Measurements from ENCODE around the gene TIMM23.
A peak's percentile ranks its signal among the peaks of the same experiment; 100 is the strongest.

Gene TIMM23

DNA sequence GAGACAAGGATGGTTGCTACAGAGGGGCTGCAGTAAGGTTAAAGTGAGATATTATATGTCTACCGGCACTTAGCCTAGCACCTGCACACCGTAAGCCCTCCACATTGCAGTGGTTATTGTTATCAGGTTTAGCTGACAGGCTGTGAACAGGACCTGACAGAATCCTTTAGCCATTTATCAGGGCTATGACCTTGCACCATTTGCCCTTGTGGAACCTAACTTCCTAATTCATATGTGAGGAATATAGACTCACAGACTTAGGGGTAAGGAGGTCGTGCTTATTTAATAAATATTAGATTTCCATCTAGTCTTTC lies 48.0 kb downstream of the TIMM23 start:
- no peak overlapping the region for H2AFZ ChIP-seq (ENCODE audit: low read depth, low read length)

DNA sequence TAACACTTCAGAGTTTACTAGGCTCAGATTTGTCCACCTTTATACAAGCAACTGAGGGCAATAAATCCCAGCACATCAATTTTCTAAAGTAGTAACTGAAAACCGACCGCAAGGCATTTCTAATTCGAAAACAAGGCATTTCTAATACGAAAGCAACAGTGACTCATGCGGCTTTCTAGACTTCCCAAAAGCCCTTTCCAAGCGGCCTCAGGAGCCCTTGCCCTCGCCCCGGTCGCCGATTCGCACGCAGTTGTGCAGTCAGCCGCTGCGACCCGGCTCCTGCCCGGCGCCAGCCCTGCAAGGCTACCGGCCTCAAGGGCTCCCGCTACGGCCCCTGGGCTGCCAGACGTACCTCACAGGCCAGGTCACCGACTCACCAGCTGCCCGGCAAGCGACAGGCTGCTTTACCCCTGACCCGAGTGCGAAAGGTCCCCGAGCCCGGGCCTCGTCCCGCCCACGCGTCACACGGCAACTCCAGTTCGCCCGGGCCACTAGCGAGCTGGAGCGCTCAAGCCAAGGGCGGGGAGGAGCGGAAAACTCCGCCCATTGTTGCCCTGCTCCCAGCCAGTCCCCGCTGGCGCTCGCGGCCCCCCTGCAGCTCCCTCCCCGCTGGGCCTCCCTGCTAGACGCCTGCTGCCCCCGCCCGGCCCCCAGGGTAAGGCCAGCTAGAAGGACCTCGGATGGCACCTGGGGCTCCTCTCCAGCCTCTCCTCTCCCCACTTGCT lies 50.9 kb downstream of the TIMM23 start:
- Histone ChIP-seq H2AFZ (ENCODE audit: low read depth, low read length) (no peak overlapping the region), H3K4me2 (ENCODE audit: low read length) (peak overlapping the region; percentile 54), H3K36me3 (replicated peaks; ENCODE audit: low read depth, low read length) (peaks cover 4% of the 10 kb centered on the region), H4K20me1 (ENCODE audit: insufficient read depth, low read length) (peaks cover 54% of the 10 kb centered on the region), H3K27ac (ENCODE audit: low read length) (no peak overlapping the region), H3K9me3 (ENCODE audit: insufficient read depth, low read length) (no peaks in the 10 kb centered on the region), H3K4me1 (ENCODE audit: low read length) (peaks cover 21% of the 10 kb centered on the region), H3K79me2 (ENCODE audit: low read length) (peaks cover 95% of the 10 kb centered on the region), H3K4me3 (ENCODE audit: low read length) (peak overlapping the region; percentile 77), H3K27me3 (ENCODE audit: low read depth, low read length) (no peaks in the 10 kb centered on the region), H3K9ac (ENCODE audit: low read length) (peak overlapping the region; percentile 13; the same call in 1 of the 2 replicates)
- no peak for TF ChIP-seq EZH2phosphoT487 (IDR thresholded peaks at IDR 0.05; ENCODE audit: low read depth)
- TF ChIP-seq, protein P1, sequence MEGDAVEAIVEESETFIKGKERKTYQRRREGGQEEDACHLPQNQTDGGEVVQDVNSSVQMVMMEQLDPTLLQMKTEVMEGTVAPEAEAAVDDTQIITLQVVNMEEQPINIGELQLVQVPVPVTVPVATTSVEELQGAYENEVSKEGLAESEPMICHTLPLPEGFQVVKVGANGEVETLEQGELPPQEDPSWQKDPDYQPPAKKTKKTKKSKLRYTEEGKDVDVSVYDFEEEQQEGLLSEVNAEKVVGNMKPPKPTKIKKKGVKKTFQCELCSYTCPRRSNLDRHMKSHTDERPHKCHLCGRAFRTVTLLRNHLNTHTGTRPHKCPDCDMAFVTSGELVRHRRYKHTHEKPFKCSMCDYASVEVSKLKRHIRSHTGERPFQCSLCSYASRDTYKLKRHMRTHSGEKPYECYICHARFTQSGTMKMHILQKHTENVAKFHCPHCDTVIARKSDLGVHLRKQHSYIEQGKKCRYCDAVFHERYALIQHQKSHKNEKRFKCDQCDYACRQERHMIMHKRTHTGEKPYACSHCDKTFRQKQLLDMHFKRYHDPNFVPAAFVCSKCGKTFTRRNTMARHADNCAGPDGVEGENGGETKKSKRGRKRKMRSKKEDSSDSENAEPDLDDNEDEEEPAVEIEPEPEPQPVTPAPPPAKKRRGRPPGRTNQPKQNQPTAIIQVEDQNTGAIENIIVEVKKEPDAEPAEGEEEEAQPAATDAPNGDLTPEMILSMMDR (IDR thresholded peaks at IDR 0.05; ENCODE audit: low read depth, low read length) = no peak

More for the DNA sequence above, 48.0 kb downstream of the TIMM23 start:
- no peak for TF ChIP-seq EZH2phosphoT487 (IDR thresholded peaks at IDR 0.05; ENCODE audit: low read depth)
- TF ChIP-seq, protein P1 (IDR thresholded peaks at IDR 0.05; ENCODE audit: low read depth, low read length) = no peak
- no peaks in the 10 kb centered on the region for H3K27me3 ChIP-seq (ENCODE audit: low read depth, low read length)
- H3K9me3 ChIP-seq (ENCODE audit: insufficient read depth, low read length) = no peaks in the 10 kb centered on the region
- H3K4me2 ChIP-seq (ENCODE audit: low read length) = peak overlapping the region; percentile 21; the same call in 1 of the 2 replicates
- peaks cover 44% of the 10 kb centered on the region for H4K20me1 ChIP-seq (ENCODE audit: insufficient read depth, low read length)
- H3K4me1 ChIP-seq (ENCODE audit: low read length) = peaks cover 21% of the 10 kb centered on the region
- H3K36me3 ChIP-seq (replicated peaks; ENCODE audit: low read depth, low read length) = peaks cover 7% of the 10 kb centered on the region
- H3K27ac ChIP-seq (ENCODE audit: low read length) = no peak overlapping the region
- no peak overlapping the region for H3K9ac ChIP-seq (ENCODE audit: low read length)
- H3K79me2 ChIP-seq (ENCODE audit: low read length) = peaks cover 82% of the 10 kb centered on the region
- H3K4me3 ChIP-seq (ENCODE audit: low read length) = no peak overlapping the region

DNA sequence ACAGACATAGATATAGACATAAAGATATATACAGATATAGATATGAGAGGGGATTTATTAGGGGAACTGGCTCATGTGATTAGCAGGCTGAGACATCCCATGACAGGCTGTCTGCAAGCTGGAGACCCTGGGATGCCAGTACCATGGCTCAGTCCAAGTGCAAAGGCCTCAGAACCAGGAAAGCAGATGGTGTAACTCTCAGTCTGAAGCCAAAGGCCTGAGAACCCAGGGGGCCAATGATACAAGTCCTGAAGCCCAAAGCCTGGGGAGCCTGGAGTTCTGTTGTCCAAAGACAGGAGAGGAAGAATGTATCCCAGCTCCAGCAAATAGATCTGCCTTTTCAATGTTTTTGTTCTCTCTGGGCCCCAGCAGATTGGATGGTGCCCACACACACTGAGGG lies 52.7 kb downstream of the TIMM23 start:
- H3K9ac ChIP-seq (ENCODE audit: low read length) = no peak overlapping the region
- H3K27me3 ChIP-seq (ENCODE audit: low read depth, low read length) = no peaks in the 10 kb centered on the region
- H3K9me3 ChIP-seq (ENCODE audit: insufficient read depth, low read length) = no peaks in the 10 kb centered on the region
- peaks cover 95% of the 10 kb centered on the region for H3K79me2 ChIP-seq (ENCODE audit: low read length)
- H3K4me3 ChIP-seq (ENCODE audit: low read length) = no peak overlapping the region
- H4K20me1 ChIP-seq (ENCODE audit: insufficient read depth, low read length) = peaks cover 48% of the 10 kb centered on the region
- H3K36me3 ChIP-seq (replicated peaks; ENCODE audit: low read depth, low read length) = no peaks in the 10 kb centered on the region
- H3K4me2 ChIP-seq (ENCODE audit: low read length) = no peak overlapping the region
- H3K4me1 ChIP-seq (ENCODE audit: low read length) = peaks cover 16% of the 10 kb centered on the region
- no peak overlapping the region for H3K27ac ChIP-seq (ENCODE audit: low read length)
- no peak overlapping the region for H2AFZ ChIP-seq (ENCODE audit: low read depth, low read length)
- no peak for TF ChIP-seq EZH2phosphoT487 (IDR thresholded peaks at IDR 0.05; ENCODE audit: low read depth)
- TF ChIP-seq, protein P1 (IDR thresholded peaks at IDR 0.05; ENCODE audit: low read depth, low read length) = no peak

DNA sequence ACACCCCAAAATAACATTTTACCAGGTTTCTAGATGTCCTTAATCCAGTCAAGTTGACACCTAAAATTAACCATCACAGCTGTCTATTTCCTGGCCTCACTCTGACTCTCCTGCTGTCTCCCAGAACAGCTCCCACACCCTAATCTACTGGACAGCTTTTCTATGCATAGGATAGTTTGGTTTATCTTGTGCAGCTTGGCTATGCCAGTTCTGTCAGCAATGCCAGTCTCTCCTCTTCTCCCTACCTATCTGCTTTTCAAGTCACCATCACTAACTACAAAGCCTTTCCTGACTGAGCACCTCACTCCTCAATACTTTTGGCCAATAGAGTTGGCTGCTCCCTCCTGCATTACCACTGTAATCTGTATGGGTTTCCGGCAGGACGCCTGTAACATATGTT lies 53.1 kb downstream of the TIMM23 start:
- Histone ChIP-seq H3K4me3 (ENCODE audit: low read length) (no peak overlapping the region), H4K20me1 (ENCODE audit: insufficient read depth, low read length) (peaks cover 44% of the 10 kb centered on the region), H3K27me3 (ENCODE audit: low read depth, low read length) (no peaks in the 10 kb centered on the region), H3K9me3 (ENCODE audit: insufficient read depth, low read length) (no peaks in the 10 kb centered on the region), H3K4me2 (ENCODE audit: low read length) (no peak overlapping the region), H2AFZ (ENCODE audit: low read depth, low read length) (no peak overlapping the region), H3K79me2 (ENCODE audit: low read length) (peaks cover 95% of the 10 kb centered on the region), H3K27ac (ENCODE audit: low read length) (no peak overlapping the region), H3K36me3 (replicated peaks; ENCODE audit: low read depth, low read length) (no peaks in the 10 kb centered on the region), H3K9ac (ENCODE audit: low read length) (no peak overlapping the region), H3K4me1 (ENCODE audit: low read length) (peaks cover 11% of the 10 kb centered on the region)
- TF ChIP-seq, protein P1 (IDR thresholded peaks at IDR 0.05; ENCODE audit: low read depth, low read length) = no peak
- no peak for TF ChIP-seq EZH2phosphoT487 (IDR thresholded peaks at IDR 0.05; ENCODE audit: low read depth)

Data from OCI-LY3 (cell line).